Keratinocyte (primary cell): ENCODE measurements around the gene APOE.

Source experiments
- EZH2 ChIP-seq: IDR thresholded peaks from one replicate; pipeline ENCODE4 v1.6.1; 2012; ENCODE audit warnings: inconsistent platforms, mild to moderate bottlenecking, low read length, moderate library complexity
- TF ChIP-seq, protein P1 (sequence below), 3 experiments: IDR thresholded peaks in 1 of 3; conservative IDR thresholded peaks in 1 of 3; optimal IDR thresholded peaks in 1 of 3; 2 replicates in 2 of 3; 3 replicates in 1 of 3; pipeline versions ENCODE3 to v1.5.1; 2011; ENCODE audit warnings: low read length in 3 of 3, mild to moderate bottlenecking in 3 of 3, moderate library complexity in 2 of 3, control low read depth in 1 of 3, inconsistent platforms in 1 of 3; ENCODE audit not compliant: insufficient read depth in 2 of 3; ENCODE audit errors: extremely low read depth in 1 of 3

GRCh38 chr19:44948237-44948636 is 42.6 kb downstream of the APOE start:
- TF ChIP-seq, protein P1, sequence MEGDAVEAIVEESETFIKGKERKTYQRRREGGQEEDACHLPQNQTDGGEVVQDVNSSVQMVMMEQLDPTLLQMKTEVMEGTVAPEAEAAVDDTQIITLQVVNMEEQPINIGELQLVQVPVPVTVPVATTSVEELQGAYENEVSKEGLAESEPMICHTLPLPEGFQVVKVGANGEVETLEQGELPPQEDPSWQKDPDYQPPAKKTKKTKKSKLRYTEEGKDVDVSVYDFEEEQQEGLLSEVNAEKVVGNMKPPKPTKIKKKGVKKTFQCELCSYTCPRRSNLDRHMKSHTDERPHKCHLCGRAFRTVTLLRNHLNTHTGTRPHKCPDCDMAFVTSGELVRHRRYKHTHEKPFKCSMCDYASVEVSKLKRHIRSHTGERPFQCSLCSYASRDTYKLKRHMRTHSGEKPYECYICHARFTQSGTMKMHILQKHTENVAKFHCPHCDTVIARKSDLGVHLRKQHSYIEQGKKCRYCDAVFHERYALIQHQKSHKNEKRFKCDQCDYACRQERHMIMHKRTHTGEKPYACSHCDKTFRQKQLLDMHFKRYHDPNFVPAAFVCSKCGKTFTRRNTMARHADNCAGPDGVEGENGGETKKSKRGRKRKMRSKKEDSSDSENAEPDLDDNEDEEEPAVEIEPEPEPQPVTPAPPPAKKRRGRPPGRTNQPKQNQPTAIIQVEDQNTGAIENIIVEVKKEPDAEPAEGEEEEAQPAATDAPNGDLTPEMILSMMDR (optimal IDR thresholded peaks at IDR 0.05 in 1 of 3, IDR thresholded peaks at IDR 0.05 in 1 of 3, conservative IDR thresholded peaks at IDR 0.05 in 1 of 3; ENCODE audit: extremely low read depth in 1 of 3, insufficient read depth in 2 of 3, low read length in 3 of 3): no peak
- TF ChIP-seq EZH2: no peak
